Subcutaneous abdominal adipose tissue (tissue), 5 donors: ENCODE data around the gene ADK.

Experiments used
- H3K27ac ChIP-seq: one replicate; pipeline ENCODE4 v1.7.0; 2013; ENCODE audit warnings: low read depth, mild to moderate bottlenecking, inconsistent platforms, low read length, moderate library complexity
- H3K27me3 ChIP-seq, 5 donors: one replicate each; pipeline ENCODE4 v1.7.0; 2013; ENCODE audit warnings: low read length in 5 of 5, inconsistent platforms in 1 of 5; ENCODE audit not compliant: control insufficient read depth in 5 of 5, insufficient read depth in 4 of 5
- H3K36me3 ChIP-seq, 5 donors: one replicate each; pipeline ENCODE4 v1.7.0; 2013; ENCODE audit warnings: low read length in 5 of 5; ENCODE audit not compliant: control insufficient read depth in 5 of 5, insufficient read depth in 5 of 5
- H3K4me1 ChIP-seq, 5 donors: one replicate each; pipeline ENCODE4 v1.7.0; 2013; ENCODE audit warnings: low read length in 5 of 5, mild to moderate bottlenecking in 3 of 5, moderate library complexity in 1 of 5; ENCODE audit not compliant: control insufficient read depth in 5 of 5, insufficient read depth in 5 of 5
- H3K4me3 ChIP-seq, 5 donors: one replicate each; pipeline ENCODE4 v1.7.0; 2013; ENCODE audit warnings: low read length in 5 of 5, low read depth in 1 of 5
- H3K9ac ChIP-seq, 5 donors: one replicate each; pipeline ENCODE4 v1.7.0; 2013; ENCODE audit warnings: low read length in 5 of 5, mild to moderate bottlenecking in 4 of 5, moderate library complexity in 3 of 5
- H3K9me3 ChIP-seq, 5 donors: one replicate each; pipeline ENCODE4 v1.7.0; 2013; ENCODE audit warnings: low read length in 5 of 5; ENCODE audit not compliant: control insufficient read depth in 5 of 5
- donor health status: healthy.
- donor health status: healthy.
- donor health status: healthy.
- donor health status: healthy.
- donor health status: healthy.

ADK gene

GRCh38 chr10:74150990-74151878 is at the start of gene ADK:
ADK (plus strand) TSS chr10:74151221; CDS start chr10:74151279, 58 bp downstream.
- H3K27me3 ChIP-seq = no peaks in the 10 kb centered on the region

GRCh38 chr10:74103560-74104258 is 47.3 kb upstream of the ADK start:
- H3K4me1 ChIP-seq = no peaks in the 10 kb centered on the region
- peaks cover 38 to 87% (median 75%) of the 10 kb centered on the region in 5 donors for H3K36me3 ChIP-seq
- no peaks in the 10 kb centered on the region for H3K27me3 ChIP-seq
- H3K4me3 ChIP-seq = no peak overlapping the region
- H3K27ac ChIP-seq = no peak overlapping the region
- H3K9ac ChIP-seq = no peak overlapping the region
- H3K9me3 ChIP-seq = no peaks in the 10 kb centered on the region

More at GRCh38 chr10:74150990-74151878, at the start of gene ADK:
- Histone ChIP-seq H3K27ac (peak within 1 kb of the TSS; percentile 94), H3K4me3 (peak within 1 kb of the TSS; percentile 91 to 100 (median 99)), H3K9ac (peak within 1 kb of the TSS; percentile 90 to 98 (median 95)), H3K36me3 (peaks cover 0 to 5% (median 4%) of the 10 kb centered on the region in 5 donors), H3K9me3 (no peaks in the 10 kb centered on the region), H3K4me1 (peaks cover 1 to 43% (median 36%) of the 10 kb centered on the region in 5 donors)

GRCh38 chr10:74104480-74104879 is 46.5 kb upstream of the ADK start:
- no peaks in the 10 kb centered on the region for H3K4me1 ChIP-seq
- no peaks in the 10 kb centered on the region for H3K27me3 ChIP-seq
- no peak overlapping the region for H3K9ac ChIP-seq
- H3K36me3 ChIP-seq = peaks cover 36 to 87% (median 75%) of the 10 kb centered on the region in 5 donors
- H3K4me3 ChIP-seq = no peak overlapping the region
- H3K9me3 ChIP-seq = no peaks in the 10 kb centered on the region
- no peak overlapping the region for H3K27ac ChIP-seq

- Histone ChIP-seq H3K27me3 (no peaks in the 10 kb centered on the region), H3K27ac (no peak overlapping the region), H3K9me3 (no peaks in the 10 kb centered on the region), H3K36me3 (peaks cover 37 to 87% (median 74%) of the 10 kb centered on the region in 5 donors), H3K4me1 (no peaks in the 10 kb centered on the region), H3K4me3 (no peak overlapping the region), H3K9ac (no peak overlapping the region)
Observed at GRCh38 chr10:74104996-74105395, 46.0 kb upstream of the ADK start.

- Histone ChIP-seq H3K9me3 (no peaks in the 10 kb centered on the region), H3K4me3 (no peak overlapping the region), H3K4me1 (no peaks in the 10 kb centered on the region), H3K27ac (no peak overlapping the region), H3K9ac (no peak overlapping the region), H3K27me3 (no peaks in the 10 kb centered on the region), H3K36me3 (peaks cover 35 to 96% (median 81%) of the 10 kb centered on the region in 5 donors)
Observed at GRCh38 chr10:74107391-74107790, 43.6 kb upstream of the ADK start.

- Histone ChIP-seq H3K9ac (no peak overlapping the region), H3K27ac (no peak overlapping the region), H3K36me3 (peaks cover 42 to 97% (median 91%) of the 10 kb centered on the region in 5 donors), H3K9me3 (no peaks in the 10 kb centered on the region), H3K4me3 (no peak overlapping the region), H3K4me1 (peaks cover 0 to 8% (median 5%) of the 10 kb centered on the region in 5 donors), H3K27me3 (no peaks in the 10 kb centered on the region)
Observed at GRCh38 chr10:74109452-74109851, 41.6 kb upstream of the ADK start.

- H3K36me3 ChIP-seq = peaks cover 38 to 97% (median 91%) of the 10 kb centered on the region in 5 donors
- H3K27ac ChIP-seq = no peak overlapping the region
- no peak overlapping the region for H3K4me3 ChIP-seq
- no peak overlapping the region for H3K9ac ChIP-seq
- peaks cover 0 to 8% (median 5%) of the 10 kb centered on the region in 5 donors for H3K4me1 ChIP-seq
- H3K27me3 ChIP-seq = no peaks in the 10 kb centered on the region
- no peaks in the 10 kb centered on the region for H3K9me3 ChIP-seq
Observed at GRCh38 chr10:74110120-74110519, 40.9 kb upstream of the ADK start.

- Histone ChIP-seq H3K9me3 (no peaks in the 10 kb centered on the region), H3K27me3 (no peaks in the 10 kb centered on the region), H3K4me1 (peaks cover 0 to 8% (median 5%) of the 10 kb centered on the region in 5 donors), H3K9ac (no peak overlapping the region), H3K4me3 (no peak overlapping the region), H3K36me3 (peaks cover 35 to 94% (median 90%) of the 10 kb centered on the region in 5 donors), H3K27ac (no peak overlapping the region)
Observed at GRCh38 chr10:74111799-74112198, 39.2 kb upstream of the ADK start.

- Histone ChIP-seq H3K27me3 (no peaks in the 10 kb centered on the region), H3K9ac (no peak overlapping the region), H3K27ac (peak overlapping the region; percentile 32), H3K4me1 (peaks cover 7 to 21% (median 14%) of the 10 kb centered on the region in 5 donors), H3K9me3 (no peaks in the 10 kb centered on the region), H3K36me3 (peaks cover 33 to 97% (median 90%) of the 10 kb centered on the region in 5 donors), H3K4me3 (no peak overlapping the region)
Observed at GRCh38 chr10:74113546-74113945, 37.5 kb upstream of the ADK start.

GRCh38 chr10:74114041-74114448 is 37.0 kb upstream of the ADK start:
- peak overlapping the region; percentile 32 for H3K27ac ChIP-seq

More at GRCh38 chr10:74114041-74114448, 37.0 kb upstream of the ADK start:
- H3K27me3 ChIP-seq = no peaks in the 10 kb centered on the region
- no peaks in the 10 kb centered on the region for H3K9me3 ChIP-seq
- peaks cover 8 to 26% (median 19%) of the 10 kb centered on the region in 5 donors for H3K4me1 ChIP-seq
- H3K36me3 ChIP-seq = peaks cover 31 to 97% (median 90%) of the 10 kb centered on the region in 5 donors
- H3K9ac ChIP-seq = no peak overlapping the region
- H3K4me3 ChIP-seq = no peak overlapping the region
